H7 (cell line): ENCODE measurements around the gene TMEM45A. TPM values are rescaled to one million over a fixed set of nuclear protein-coding genes. Genes with fewer than 3 reads are reported as not detected.
A peak's percentile ranks its signal among the peaks of the same experiment; 100 is the strongest.
"Not testable (repeated sequence)": the region's sequence is repeated elsewhere in the genome, so short reads cannot be mapped to it uniquely, and the experiment has no call there.

ENCODE experiments used
- DNase-seq: peaks from one replicate; pipeline ENCODE4 v3.0.0; 2012
- H3K27me3 ChIP-seq: 2 replicates; pipeline ENCODE4 v1.6.0; 2011; ENCODE audit warnings: mild to moderate bottlenecking, low read length; ENCODE audit not compliant: control insufficient read depth, insufficient read depth
- H3K36me3 ChIP-seq: replicated peaks from 2 replicates; pipeline ENCODE4 v1.5.1; 2011; ENCODE audit warnings: low read length; ENCODE audit not compliant: control insufficient read depth, insufficient read depth
- H3K4me3 ChIP-seq: 2 replicates; pipeline ENCODE4 v1.5.1; 2011; ENCODE audit warnings: low read depth, mild to moderate bottlenecking, control low read depth, low read length, moderate library complexity; ENCODE audit not compliant: insufficient read depth
- total RNA-seq: library from RNA; depleted of rRNA; stranded (reverse); fragments of >200 nt; shearing (Covaris generic); gene quantifications from 2 replicates; pipeline ENCODE4 v1.2.3, GENCODE V29; 2014

The TMEM45A gene
- total RNA-seq, 1 experiment from 2014 or later = 3.8 TPM

DNA sequence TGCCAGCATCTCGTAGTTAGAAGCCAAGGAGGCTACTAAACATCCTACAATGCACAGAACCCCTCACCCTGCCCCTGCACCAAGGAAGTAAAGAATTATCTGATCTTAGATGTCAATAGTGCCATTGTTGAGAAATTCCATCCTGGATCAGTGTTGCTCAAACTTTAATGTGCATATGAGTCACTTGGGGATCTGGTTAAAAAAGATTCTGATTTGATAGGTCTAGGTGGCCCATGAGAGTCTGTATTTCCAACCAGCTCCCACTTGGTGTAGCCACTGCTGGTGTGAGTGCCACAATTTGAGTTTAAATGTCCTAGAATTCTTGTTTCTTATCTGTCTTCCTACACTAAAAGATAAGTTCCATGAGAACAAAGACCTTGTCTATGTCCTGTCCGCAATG, 43.7 kb downstream of the TMEM45A start:
- Histone ChIP-seq H3K27me3 (no peaks in the 10 kb centered on the region), H3K4me3 (no peak overlapping the region), H3K36me3 (no peaks in the 10 kb centered on the region)
- DNase-seq = no peak

GRCh38 chr3:100537646-100538338, 45.4 kb downstream of the TMEM45A start:
- H3K4me3 ChIP-seq = no peak overlapping the region
- no peak for DNase-seq
- H3K36me3 ChIP-seq = no peaks in the 10 kb centered on the region
- H3K27me3 ChIP-seq = no peaks in the 10 kb centered on the region

DNA sequence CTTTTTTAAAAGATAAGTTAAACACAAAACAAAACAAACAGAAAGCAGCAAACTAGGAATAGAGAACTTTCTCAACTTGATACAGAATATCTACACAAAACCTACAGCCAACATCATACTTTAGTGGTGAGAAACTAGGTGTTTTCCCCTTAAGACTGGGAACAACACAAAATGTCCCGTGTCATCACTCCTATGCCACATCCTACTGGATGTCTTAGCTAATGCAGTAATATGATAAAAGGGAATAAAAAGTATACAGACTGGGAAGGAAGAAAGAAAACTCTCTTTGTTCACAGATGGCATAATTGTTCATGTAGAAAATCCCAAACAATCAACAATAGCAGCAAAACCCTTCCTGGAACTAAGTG, 45.9 kb downstream of the TMEM45A start:
- no peak for DNase-seq
- no peak overlapping the region for H3K4me3 ChIP-seq
- H3K27me3 ChIP-seq = no peaks in the 10 kb centered on the region
- no peaks in the 10 kb centered on the region for H3K36me3 ChIP-seq

- no peaks in the 10 kb centered on the region for H3K27me3 ChIP-seq
- DNase-seq = no peak
- no peaks in the 10 kb centered on the region for H3K36me3 ChIP-seq
- H3K4me3 ChIP-seq = no peak overlapping the region
These were observed 48.4 kb downstream of the TMEM45A start for GRCh38 chr3:100540791-100541334.

- H3K27me3 ChIP-seq, DNase-seq, H3K36me3 ChIP-seq, H3K4me3 ChIP-seq: not testable (repeated sequence)
These were observed 49.0 kb downstream of the TMEM45A start for GRCh38 chr3:100541428-100541827.

- no peaks in the 10 kb centered on the region for H3K27me3 ChIP-seq
- H3K36me3 ChIP-seq = no peaks in the 10 kb centered on the region
- no peak overlapping the region for H3K4me3 ChIP-seq
- no peak for DNase-seq
These were observed 53.0 kb downstream of the TMEM45A start for GRCh38 chr3:100545371-100545770.

DNA sequence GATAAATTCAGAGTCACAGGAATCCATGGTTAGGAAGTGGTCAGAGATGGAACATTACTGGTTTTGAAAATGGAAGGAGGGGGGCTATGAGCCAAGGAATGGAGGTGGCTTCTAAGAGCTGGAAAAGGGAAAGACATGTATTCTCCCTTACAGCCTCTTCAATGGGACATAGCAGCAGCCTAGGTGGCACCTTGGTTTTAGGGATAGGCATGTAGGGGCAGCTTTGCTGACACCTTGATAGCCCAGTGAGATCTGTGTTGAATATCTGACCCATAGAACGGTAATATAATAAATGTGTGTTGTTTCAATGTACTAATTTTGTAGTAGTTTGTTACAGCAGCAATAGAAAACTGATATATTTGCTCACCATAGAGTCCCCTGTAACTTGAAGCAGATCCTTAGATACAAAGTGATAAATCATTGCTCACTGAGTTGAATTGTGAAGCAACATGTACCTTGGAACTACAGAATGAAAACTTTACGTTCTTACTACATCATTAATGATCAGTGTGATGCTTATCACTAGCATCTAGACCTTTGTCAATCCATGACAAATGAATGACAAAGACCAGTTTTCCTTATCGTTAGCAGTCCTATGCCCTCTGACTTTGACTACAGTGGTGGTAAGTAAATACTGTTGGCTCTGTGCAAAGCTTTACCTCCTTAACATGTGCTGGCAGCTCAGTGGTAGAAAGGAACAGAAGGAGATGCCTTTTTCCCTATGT, 53.8 kb downstream of the TMEM45A start:
- no peaks in the 10 kb centered on the region for H3K36me3 ChIP-seq
- H3K4me3 ChIP-seq = no peak overlapping the region
- no peaks in the 10 kb centered on the region for H3K27me3 ChIP-seq
- no peak for DNase-seq

- Histone ChIP-seq H3K27me3 (no peaks in the 10 kb centered on the region), H3K36me3 (no peaks in the 10 kb centered on the region), H3K4me3 (no peak overlapping the region)
- DNase-seq = no peak
These were observed 55.6 kb downstream of the TMEM45A start for GRCh38 chr3:100548053-100548452.

GRCh38 chr3:100553618-100554372, 61.4 kb downstream of the TMEM45A start:
- DNase-seq = no peak

GRCh38 chr3:100554373-100554676, 61.9 kb downstream of the TMEM45A start:
- Histone ChIP-seq H3K4me3 (no peak overlapping the region), H3K27me3 (no peaks in the 10 kb centered on the region), H3K36me3 (no peaks in the 10 kb centered on the region)
- DNase-seq = no peak

More at GRCh38 chr3:100553618-100554372, 61.4 kb downstream of the TMEM45A start:
- Histone ChIP-seq H3K27me3 (no peaks in the 10 kb centered on the region), H3K4me3 (no peak overlapping the region), H3K36me3 (no peaks in the 10 kb centered on the region)

DNA sequence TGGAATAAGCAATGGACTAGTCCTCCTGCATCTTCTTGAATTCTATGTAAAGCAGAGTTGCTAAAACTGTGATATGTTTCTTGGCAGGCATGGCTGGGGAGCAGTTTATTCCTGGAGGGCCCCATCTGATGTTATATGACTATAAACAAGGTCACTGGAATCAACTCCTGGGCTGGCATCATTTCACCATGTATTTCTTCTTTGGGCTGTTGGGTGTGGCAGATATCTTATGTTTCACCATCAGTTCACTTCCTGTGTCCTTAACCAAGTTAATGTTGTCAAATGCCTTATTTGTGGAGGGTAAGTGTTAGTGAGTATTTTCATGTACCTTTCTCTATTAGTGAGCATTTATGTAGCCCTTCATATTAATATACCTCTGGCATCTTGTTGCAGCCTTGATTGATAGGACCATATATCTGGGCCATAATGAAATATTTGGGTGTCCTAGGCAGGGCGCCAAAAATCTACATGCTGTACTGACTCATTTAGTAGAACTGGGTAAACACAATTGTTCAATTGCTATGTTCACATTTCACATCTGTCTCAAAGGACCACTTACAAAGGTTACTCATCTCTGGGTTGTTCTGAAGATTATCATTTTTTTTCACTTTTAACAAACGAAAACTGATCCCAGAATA, 64.4 kb downstream of the TMEM45A start:
- Histone ChIP-seq H3K27me3 (no peaks in the 10 kb centered on the region), H3K4me3 (no peak overlapping the region), H3K36me3 (no peaks in the 10 kb centered on the region)
- DNase-seq = no peak

DNA sequence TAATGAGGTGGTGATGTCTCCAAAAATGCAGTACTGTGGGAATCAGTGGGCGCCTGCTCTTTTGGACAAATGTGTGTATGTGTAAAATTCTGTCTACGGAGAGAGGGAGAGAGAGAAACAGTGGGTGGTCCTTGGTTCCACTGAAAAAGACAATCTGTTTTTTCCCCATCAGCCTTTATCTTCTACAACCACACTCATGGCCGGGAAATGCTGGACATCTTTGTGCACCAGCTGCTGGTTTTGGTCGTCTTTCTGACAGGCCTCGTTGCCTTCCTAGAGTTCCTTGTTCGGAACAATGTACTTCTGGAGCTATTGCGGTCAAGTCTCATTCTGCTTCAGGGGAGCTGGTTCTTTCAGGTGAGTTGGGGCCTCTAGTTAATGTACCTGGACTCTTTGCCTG, 65.8 kb downstream of the TMEM45A start:
- DNase-seq = no peak
- Histone ChIP-seq H3K27me3 (no peaks in the 10 kb centered on the region), H3K4me3 (no peak overlapping the region), H3K36me3 (no peaks in the 10 kb centered on the region)

- Histone ChIP-seq H3K36me3 (no peaks in the 10 kb centered on the region), H3K27me3 (no peaks in the 10 kb centered on the region), H3K4me3 (no peak overlapping the region)
- no peak for DNase-seq
These were observed 68.0 kb downstream of the TMEM45A start for GRCh38 chr3:100560426-100560825.

DNA sequence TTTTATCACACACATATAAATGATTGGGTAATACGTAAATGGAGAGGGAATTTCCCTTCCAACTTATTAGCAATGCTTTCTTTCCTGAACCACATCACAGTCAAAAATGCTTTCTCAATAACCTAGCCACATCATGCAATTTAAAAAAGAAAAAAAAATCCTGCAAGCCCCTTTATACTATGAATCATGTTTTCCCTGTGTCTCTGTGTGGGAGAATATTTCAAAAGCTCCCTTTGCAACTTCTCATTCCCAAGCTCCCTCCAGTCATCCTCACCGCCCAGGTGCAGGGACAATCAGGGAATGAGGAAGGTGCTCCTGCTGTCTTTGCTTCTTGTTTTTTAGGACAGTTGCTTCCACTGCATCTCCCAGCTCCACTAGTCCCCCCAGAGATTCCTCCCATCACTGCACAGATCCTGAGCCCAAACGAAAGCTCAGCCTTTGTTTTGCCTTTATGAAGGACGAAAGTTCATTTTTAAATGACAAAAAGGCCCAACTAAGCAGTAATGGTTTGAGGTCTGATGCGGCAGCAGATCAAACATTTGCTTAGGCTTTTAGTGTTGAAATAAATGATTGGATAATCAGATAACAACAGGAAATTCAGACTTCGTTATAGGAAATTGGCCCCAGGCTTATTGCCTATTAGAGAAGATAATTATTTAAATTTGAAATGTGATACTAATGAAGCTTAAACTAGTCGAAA, 69.2 kb downstream of the TMEM45A start:
- peak; percentile 52 for DNase-seq
- no peaks in the 10 kb centered on the region for H3K27me3 ChIP-seq
- H3K36me3 ChIP-seq = no peaks in the 10 kb centered on the region
- no peak overlapping the region for H3K4me3 ChIP-seq
